ENCODE data around the gene PNPLA2. TPM values are rescaled to one million over a fixed set of nuclear protein-coding genes. Genes with fewer than 3 reads are reported as not detected.

The PNPLA2 gene
- polyA plus RNA-seq, 3 donors = 26.8 to 321 (median 35.0) TPM

DNA sequence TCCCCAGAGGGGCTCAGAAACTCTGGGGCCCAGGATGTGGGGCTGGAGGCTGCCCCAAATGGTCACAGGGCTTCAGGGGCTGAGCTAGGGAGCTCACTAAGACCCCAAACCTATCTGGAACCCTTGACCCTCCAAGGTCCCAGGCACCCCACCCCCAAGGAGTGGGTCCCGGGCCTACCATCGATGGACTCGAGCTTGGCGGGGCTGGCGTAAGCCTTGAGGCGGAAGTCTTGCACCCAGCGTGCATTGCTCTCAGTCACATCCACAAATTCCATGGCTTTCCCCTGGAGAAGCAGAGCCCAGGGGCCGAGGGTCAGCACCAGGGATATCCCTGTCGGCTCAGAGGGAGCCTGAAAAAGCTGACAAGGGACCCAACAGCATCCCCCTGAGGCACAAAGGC, 44.9 kb upstream of the PNPLA2 start:
- Histone ChIP-seq H3K4me2 (replicated peaks; ENCODE audit: extremely low read depth, low read length, poor library complexity, severe bottlenecking) (no peak overlapping the region), H3K27me3 (ENCODE audit: control insufficient read depth in 2 of 2, insufficient read depth in 2 of 2, low read length in 2 of 2) (no peaks in the 10 kb centered on the region), H3K9me3 (replicated peaks in 1 of 2; ENCODE audit: control insufficient read depth in 1 of 2, insufficient read depth in 1 of 2, low read length in 2 of 2) (no peaks in the 10 kb centered on the region), H3K27ac (ENCODE audit: low read depth in 1 of 2, low read length in 2 of 2) (no peak overlapping the region), H3K4me1 (ENCODE audit: control insufficient read depth in 1 of 2, insufficient read depth in 2 of 2, low read length in 2 of 2) (peaks cover 27 to 31% of the 10 kb centered on the region in 2 donors), H3K79me2 (ENCODE audit: insufficient read depth, low read length) (peaks cover 54% of the 10 kb centered on the region), H2AFZ (ENCODE audit: insufficient read depth, low read depth, low read length, poor library complexity, severe bottlenecking) (no peak overlapping the region), H3K9ac (ENCODE audit: insufficient read depth, low read length, poor library complexity, severe bottlenecking) (no peak overlapping the region), H4K20me1 (ENCODE audit: insufficient read depth, low read length) (peaks cover 53% of the 10 kb centered on the region), H3K36me3 (replicated peaks in 1 of 2; ENCODE audit: control insufficient read depth in 1 of 2, insufficient read depth in 2 of 2, low read length in 2 of 2) (peaks cover 41 to 42% of the 10 kb centered on the region in 2 donors), H3K4me3 (replicated peaks in 1 of 3; ENCODE audit: low read depth in 2 of 3, low read length in 3 of 3) (no peak overlapping the region)
- Mint-ChIP-seq H3K27me3 (ENCODE audit: low read depth in 3 of 3) (peaks cover 0 to 2% (median under 1%) of the 10 kb centered on the region in 3 donors), H3K9me3 (peaks cover 0 to 2% (median 0%) of the 10 kb centered on the region in 7 donors), H3K36me3 (peaks cover 15 to 54% of the 10 kb centered on the region in 2 donors), H3K4me1 (peaks cover 27% of the 10 kb centered on the region), H3K4me3 (no peak overlapping the region), H3K27ac (peak overlapping the region in 1 of 7 donors; percentile 15)
- intact Hi-C loops (cut with micrococcal nuclease) = no loop called here
- TF ChIP-seq, protein P1, sequence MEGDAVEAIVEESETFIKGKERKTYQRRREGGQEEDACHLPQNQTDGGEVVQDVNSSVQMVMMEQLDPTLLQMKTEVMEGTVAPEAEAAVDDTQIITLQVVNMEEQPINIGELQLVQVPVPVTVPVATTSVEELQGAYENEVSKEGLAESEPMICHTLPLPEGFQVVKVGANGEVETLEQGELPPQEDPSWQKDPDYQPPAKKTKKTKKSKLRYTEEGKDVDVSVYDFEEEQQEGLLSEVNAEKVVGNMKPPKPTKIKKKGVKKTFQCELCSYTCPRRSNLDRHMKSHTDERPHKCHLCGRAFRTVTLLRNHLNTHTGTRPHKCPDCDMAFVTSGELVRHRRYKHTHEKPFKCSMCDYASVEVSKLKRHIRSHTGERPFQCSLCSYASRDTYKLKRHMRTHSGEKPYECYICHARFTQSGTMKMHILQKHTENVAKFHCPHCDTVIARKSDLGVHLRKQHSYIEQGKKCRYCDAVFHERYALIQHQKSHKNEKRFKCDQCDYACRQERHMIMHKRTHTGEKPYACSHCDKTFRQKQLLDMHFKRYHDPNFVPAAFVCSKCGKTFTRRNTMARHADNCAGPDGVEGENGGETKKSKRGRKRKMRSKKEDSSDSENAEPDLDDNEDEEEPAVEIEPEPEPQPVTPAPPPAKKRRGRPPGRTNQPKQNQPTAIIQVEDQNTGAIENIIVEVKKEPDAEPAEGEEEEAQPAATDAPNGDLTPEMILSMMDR (IDR thresholded peaks at IDR 0.05) = no peak
- no peak for DNase-seq
- 98% methylated on average over 9 of the region's 9 CpGs for WGBS (ENCODE audit: insufficient coverage)

DNA sequence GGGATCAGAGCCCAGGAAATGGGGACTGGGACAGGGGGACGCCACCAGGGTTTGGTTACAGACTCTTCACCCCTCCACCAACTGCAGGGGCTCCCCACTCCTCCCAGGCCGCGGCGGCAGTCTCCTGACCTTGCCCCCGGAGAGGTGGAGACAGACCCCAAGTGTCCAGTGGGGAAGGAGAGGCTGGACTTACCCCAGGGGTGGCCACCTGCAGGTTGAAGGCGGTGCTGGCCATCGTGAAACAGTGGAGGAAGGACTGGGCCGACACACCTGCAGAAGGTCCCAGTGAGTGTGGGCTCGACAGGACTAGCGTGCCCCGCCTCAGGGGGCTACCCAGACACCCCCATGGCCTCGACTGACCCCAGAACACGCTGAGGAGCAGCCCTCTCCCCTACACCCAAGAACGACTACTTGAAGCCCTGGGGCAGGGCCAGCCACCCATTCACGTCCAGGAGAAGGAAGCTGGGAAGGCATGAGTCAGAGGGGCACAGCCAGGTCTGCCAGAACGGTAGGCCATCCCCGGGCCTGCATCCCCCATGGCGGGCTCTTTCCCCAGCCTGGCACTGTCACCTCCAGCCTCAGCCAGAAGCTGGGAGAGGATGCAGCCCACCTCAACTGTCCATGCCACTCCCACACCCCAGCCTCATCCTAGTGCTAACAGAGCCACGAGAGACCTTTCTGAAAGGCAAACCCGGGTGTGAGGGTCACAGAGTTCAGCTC, 43.7 kb upstream of the PNPLA2 start:
- WGBS (ENCODE audit: insufficient coverage) = 82% methylated on average over 10 of the region's 20 CpGs

More for the DNA sequence above, 43.7 kb upstream of the PNPLA2 start:
- H3K9me3 ChIP-seq (replicated peaks in 1 of 2; ENCODE audit: control insufficient read depth in 1 of 2, insufficient read depth in 1 of 2, low read length in 2 of 2) = no peaks in the 10 kb centered on the region
- H3K27me3 Mint-ChIP-seq (ENCODE audit: low read depth in 3 of 3) = peaks cover 0 to 2% (median 1%) of the 10 kb centered on the region in 3 donors
- H2AFZ ChIP-seq (ENCODE audit: insufficient read depth, low read depth, low read length, poor library complexity, severe bottlenecking) = no peak overlapping the region
- H3K4me1 ChIP-seq (ENCODE audit: control insufficient read depth in 1 of 2, insufficient read depth in 2 of 2, low read length in 2 of 2) = peaks cover 29 to 36% of the 10 kb centered on the region in 2 donors
- no peak overlapping the region for H3K9ac ChIP-seq (ENCODE audit: insufficient read depth, low read length, poor library complexity, severe bottlenecking)
- no peak overlapping the region for H3K4me3 ChIP-seq (replicated peaks in 1 of 3; ENCODE audit: low read depth in 2 of 3, low read length in 3 of 3)
- peaks cover 38% of the 10 kb centered on the region in 2 donors for H3K36me3 ChIP-seq (replicated peaks in 1 of 2; ENCODE audit: control insufficient read depth in 1 of 2, insufficient read depth in 2 of 2, low read length in 2 of 2)
- H3K4me2 ChIP-seq (replicated peaks; ENCODE audit: extremely low read depth, low read length, poor library complexity, severe bottlenecking) = no peak overlapping the region
- intact Hi-C loops (cut with micrococcal nuclease) = no loop called here
- TF ChIP-seq, protein P1 (IDR thresholded peaks at IDR 0.05) = no peak
- peaks cover 58% of the 10 kb centered on the region for H3K79me2 ChIP-seq (ENCODE audit: insufficient read depth, low read length)
- no peak overlapping the region for H3K4me3 Mint-ChIP-seq
- DNase-seq = no peak
- H3K27ac ChIP-seq (ENCODE audit: low read depth in 1 of 2, low read length in 2 of 2) = peak overlapping the region in 1 of 2 donors; percentile 44
- peaks cover 14 to 46% of the 10 kb centered on the region in 2 donors for H3K36me3 Mint-ChIP-seq
- H4K20me1 ChIP-seq (ENCODE audit: insufficient read depth, low read length) = peaks cover 53% of the 10 kb centered on the region
- H3K4me1 Mint-ChIP-seq = peaks cover 33% of the 10 kb centered on the region
- H3K27ac Mint-ChIP-seq = peak overlapping the region in 1 of 7 donors; percentile 25
- peaks cover 0 to 2% (median 0%) of the 10 kb centered on the region in 7 donors for H3K9me3 Mint-ChIP-seq
- H3K27me3 ChIP-seq (ENCODE audit: control insufficient read depth in 2 of 2, insufficient read depth in 2 of 2, low read length in 2 of 2) = no peaks in the 10 kb centered on the region
